Thyroid gland (tissue), 4 donors: ENCODE data around the gene JAG1.

Experiments
- CTCF ChIP-seq, 6 experiments: fragments of 200-600 bp in 3 of 6; fragments of 450-650 bp in 3 of 6; sonication (generic) in 3 of 6; IDR thresholded peaks; one replicate each; pipeline ENCODE4 v1.5.1; 2016 to 2019; ENCODE audit warnings: antibody characterized with exemption in 6 of 6, mild to moderate bottlenecking in 2 of 6, inconsistent platforms in 1 of 6, moderate library complexity in 1 of 6
- POLR2A ChIP-seq, 2 donors: fragments of 450-650 bp; IDR thresholded peaks; one replicate each; pipeline ENCODE4 v1.6.1; 2017; ENCODE audit warnings: antibody characterized with exemption in 2 of 2, mild to moderate bottlenecking in 2 of 2, moderate library complexity in 1 of 2

- TF ChIP-seq POLR2A (IDR thresholded peaks at IDR 0.05) (no peak), CTCF (IDR thresholded peaks at IDR 0.05) (no peak)
These were observed 40.9 kb downstream of the JAG1 start for GRCh38 chr20:10632721-10633509.
